IMR-90 (cell line): ENCODE data around the gene NETO2. TPM values are rescaled to one million over a fixed set of nuclear protein-coding genes. Genes with fewer than 3 reads are reported as not detected.
"Not testable (repeated sequence)": the region's sequence is repeated elsewhere in the genome, so short reads cannot be mapped to it uniquely, and the experiment has no call there.

ENCODE experiments used
- ATAC-seq: fragments of 200-7000 bp; cut with Tn5 transposase; 2 replicates; pipeline ENCODE4 v1.9.1; 2020; ENCODE audit warnings: low read depth, mild to moderate bottlenecking, moderate library complexity
- BruUV-seq: library from RNA; stranded (reverse); fragments of 400-500 nt; replicated peaks from 2 replicates; lab custom pipeline; 2021; lab: Mats Ljungman, UMichigan
- CTCF ChIA-PET: fragments of 300-600 bp; formaldehyde crosslinking; extraction: SDS; loops from one replicate; lab custom pipeline; 2021; ENCODE audit warnings: antibody characterized with exemption; lab: Yijun Ruan, JAX
- POLR2A ChIA-PET: fragments of 300-600 bp; sonication (Branson Sonifier 250); formaldehyde crosslinking; loops from one replicate; lab custom pipeline; 2022; ENCODE audit warnings: antibody characterized with exemption; ENCODE audit not compliant: unreplicated experiment; lab: Charles Lee
- DNase-seq: peaks from one replicate; pipeline ENCODE4 v3.0.0; 2013
- H2AFZ ChIP-seq: replicated peaks from 2 replicates; pipeline ENCODE3; 2013; ENCODE audit warnings: low read length, mild to moderate bottlenecking; ENCODE audit not compliant: poor library complexity
- H2AK5ac ChIP-seq: 2 replicates; pipeline ENCODE4 v1.6.1; 2013; ENCODE audit warnings: low read depth, low read length, inconsistent platforms
- H2AK9ac ChIP-seq: replicated peaks from 2 replicates; pipeline ENCODE3; 2013; ENCODE audit warnings: mild to moderate bottlenecking, low read depth, low read length, moderate library complexity; ENCODE audit not compliant: poor library complexity
- H2BK120ac ChIP-seq: 2 replicates; pipeline ENCODE4 v1.6.1; 2013; ENCODE audit warnings: low read depth, low read length, inconsistent platforms
- H2BK15ac ChIP-seq: 3 replicates; pipeline ENCODE4 v1.6.1; 2013; ENCODE audit warnings: low read depth, low read length, inconsistent platforms
- H2BK20ac ChIP-seq: 2 replicates; pipeline ENCODE4 v1.6.1; 2013; ENCODE audit warnings: low read depth, mild to moderate bottlenecking, inconsistent platforms, low read length, moderate library complexity
- H2BK5ac ChIP-seq: 2 replicates; pipeline ENCODE4 v1.6.1; 2013; ENCODE audit warnings: mild to moderate bottlenecking, low read depth, low read length, inconsistent platforms; ENCODE audit not compliant: poor library complexity, severe bottlenecking
- H3K14ac ChIP-seq: replicated peaks from 2 replicates; pipeline ENCODE4 v1.6.1; 2013; ENCODE audit warnings: low read depth, low read length, inconsistent platforms
- H3K18ac ChIP-seq: 2 replicates; pipeline ENCODE4 v1.6.1; 2013; ENCODE audit warnings: low read depth, low read length, control low read depth
- H3K23ac ChIP-seq: 2 replicates; pipeline ENCODE4 v1.6.1; 2013; ENCODE audit warnings: low read depth, low read length, inconsistent platforms
- H3K27ac ChIP-seq: 2 replicates; pipeline ENCODE4 v1.5.1; 2013; ENCODE audit warnings: mild to moderate bottlenecking, control low read depth, low read length; ENCODE audit not compliant: insufficient read depth
- H3K27me3 ChIP-seq: 2 replicates; pipeline ENCODE4 v1.6.1; 2013; ENCODE audit warnings: low read length; ENCODE audit not compliant: control insufficient read depth, insufficient read depth
- H3K36me3 ChIP-seq: 2 replicates; pipeline ENCODE4 v1.6.1; 2013; ENCODE audit warnings: low read length, mixed read lengths; ENCODE audit not compliant: control insufficient read depth, insufficient read depth
- H3K4ac ChIP-seq: 2 replicates; pipeline ENCODE4 v1.6.1; 2013; ENCODE audit warnings: low read depth, low read length, inconsistent platforms
- H3K4me1 ChIP-seq: 2 replicates; pipeline ENCODE4 v1.6.1; 2013; ENCODE audit warnings: low read length, mixed read lengths; ENCODE audit not compliant: control insufficient read depth, insufficient read depth
- H3K4me2 ChIP-seq: 2 replicates; pipeline ENCODE4 v1.6.1; 2013; ENCODE audit warnings: low read depth, mild to moderate bottlenecking, control low read depth, low read length, moderate library complexity
- H3K4me3 ChIP-seq: 2 replicates; pipeline ENCODE4 v1.5.1; 2013; ENCODE audit warnings: low read depth, mild to moderate bottlenecking, control low read depth, low read length, moderate library complexity; ENCODE audit not compliant: insufficient read depth
- H3K56ac ChIP-seq: 2 replicates; pipeline ENCODE4 v1.6.1; 2013; ENCODE audit warnings: low read length, inconsistent platforms; ENCODE audit not compliant: insufficient read depth; ENCODE audit errors: extremely low read depth
- H3K79me1 ChIP-seq, 2 experiments: 2 replicates each; pipeline ENCODE4 v1.6.1; 2013; ENCODE audit warnings: low read length in 2 of 2, inconsistent platforms in 1 of 2, low read depth in 1 of 2
- H3K9ac ChIP-seq: 2 replicates; pipeline ENCODE4 v1.6.1; 2013; ENCODE audit warnings: low read depth, low read length, control low read depth
- H3K9me1 ChIP-seq: 2 replicates; pipeline ENCODE4 v1.6.1; 2013; ENCODE audit warnings: low read length, inconsistent platforms; ENCODE audit not compliant: insufficient read depth
- H3K9me3 ChIP-seq: 2 replicates; pipeline ENCODE4 v1.6.1; 2013; ENCODE audit warnings: low read length; ENCODE audit not compliant: control insufficient read depth, insufficient read depth
- H4K20me1 ChIP-seq: 2 replicates; pipeline ENCODE4 v1.6.1; 2013; ENCODE audit warnings: low read length, inconsistent platforms; ENCODE audit not compliant: insufficient read depth
- H4K5ac ChIP-seq: 2 replicates; pipeline ENCODE4 v1.6.1; 2013; ENCODE audit warnings: mild to moderate bottlenecking, low read depth, low read length, control low read depth
- H4K8ac ChIP-seq, 2 experiments: 2 replicates each; pipeline ENCODE4 v1.6.1; 2013; ENCODE audit warnings: low read depth in 2 of 2, low read length in 2 of 2, control low read depth in 1 of 2, inconsistent platforms in 1 of 2
- H4K91ac ChIP-seq: 2 replicates; pipeline ENCODE4 v1.6.1; 2013; ENCODE audit warnings: low read depth, low read length, inconsistent platforms; ENCODE audit not compliant: insufficient read depth
- CEBPB ChIP-seq: IDR thresholded peaks from 2 replicates; pipeline ENCODE4 v1.6.1; 2012; ENCODE audit warnings: low read depth, low read length, improper control_type of control experiment
- MXI1 ChIP-seq: IDR thresholded peaks from 2 replicates; pipeline ENCODE4 v1.6.1; 2012; ENCODE audit warnings: low read depth, mild to moderate bottlenecking, low read length, moderate library complexity, borderline replicate concordance
- NFE2L2 ChIP-seq: fragments of 150-350 bp; IDR thresholded peaks from 2 replicates; pipeline ENCODE4 v1.6.1; 2016; ENCODE audit warnings: low read depth, mild to moderate bottlenecking, low read length
- WGBS, 2 experiments: methylation state at CpG; one replicate each; pipeline versions ENCODE4 v1.1.5 to v1.1.7; 2013; ENCODE audit warnings: missing lambda C conversion rate in 2 of 2; ENCODE audit not compliant: insufficient read length in 1 of 2; ENCODE audit errors: extremely low coverage in 2 of 2; 5-methylcytosine and 5-hydroxymethylcytosine counted together
- dilution Hi-C: fragments of 300-500 bp; cut with HindIII; formaldehyde crosslinking; loops from one replicate; pipeline ENCODE4 v1.14.3; 2018; ENCODE audit warnings: low sequenced_read_pairs; ENCODE audit not compliant: unreplicated experiment
- in situ Hi-C: fragments of 300-500 bp; cut with MboI; formaldehyde crosslinking; loops from 3 replicates; pipeline ENCODE4 v1.14.3; 2019; ENCODE audit warnings: low sequenced_read_pairs, inconsistent platforms, mixed read lengths
- intact Hi-C: fragments of 100-400 bp; cut with micrococcal nuclease; formaldehyde crosslinking; loops from 2 replicates; pipeline ENCODE4 v1.10.0; 2022
- polyA plus RNA-seq, 3 experiments: library from polyadenylated mRNA; depleted of rRNA; stranded (reverse); fragments of >200 nt; gene quantifications; 2 replicates each; pipeline ENCODE4 v1.2.3, GENCODE V29; 2012; ENCODE audit warnings: low replicate concordance in 1 of 3
- total RNA-seq: library from RNA; depleted of rRNA; stranded (reverse); fragments of >200 nt; gene quantifications from 2 replicates; pipeline ENCODE4 v1.2.3, GENCODE V29; 2012
- TF ChIP-seq, protein P1 (sequence below): fragments of 150-350 bp; IDR thresholded peaks from 2 replicates; pipeline ENCODE4 v1.6.1; 2017; ENCODE audit warnings: mild to moderate bottlenecking, antibody characterized with exemption, low read length, low read depth

The NETO2 gene
- total and polyA plus RNA-seq, 2 of the 4 experiments (the other 2 are of a cell fraction): 38.5 to 39.3 TPM

DNA sequence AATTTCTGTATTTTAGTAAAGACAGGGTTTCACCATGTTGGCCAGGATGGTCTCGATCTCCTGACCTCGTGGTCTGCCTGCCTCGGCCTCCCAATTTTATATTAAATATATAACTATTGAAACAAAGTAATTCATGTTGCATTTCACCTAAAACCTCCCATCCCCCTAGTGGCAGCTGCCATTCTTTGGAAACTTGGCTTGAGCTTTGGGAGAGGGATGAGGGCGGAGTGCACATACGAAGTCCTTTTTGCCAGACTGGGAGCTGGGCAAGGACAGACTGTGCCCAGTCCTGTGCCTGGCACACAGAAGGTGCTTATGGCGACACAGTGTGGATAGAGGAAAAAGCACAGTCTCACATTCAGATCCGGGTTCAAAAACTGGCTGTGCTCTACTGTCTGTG lies 83.8 kb downstream of the NETO2 start:
- Histone ChIP-seq H2AFZ (no peak overlapping the region), H3K9me1 (no peaks in the 10 kb centered on the region), H2BK20ac (no peak overlapping the region), H3K4me3 (no peak overlapping the region), H3K4me2 (no peak overlapping the region), H3K36me3 (no peaks in the 10 kb centered on the region), H3K18ac (no peak overlapping the region), H2BK120ac (no peak overlapping the region), H3K9me3 (no peaks in the 10 kb centered on the region), H3K27me3 (peaks cover 8% of the 10 kb centered on the region), H4K5ac (no peak overlapping the region), H3K56ac (no peak overlapping the region), H2AK5ac (no peak overlapping the region), H2BK5ac (no peak overlapping the region), H4K20me1 (no peaks in the 10 kb centered on the region), H3K23ac (no peak overlapping the region), H3K79me1 (no peaks in the 10 kb centered on the region), H3K4ac (no peak overlapping the region), H4K91ac (no peak overlapping the region), H3K14ac (no peak overlapping the region), H3K4me1 (no peaks in the 10 kb centered on the region), H3K9ac (no peak overlapping the region), H4K8ac (no peak overlapping the region), H2AK9ac (no peak overlapping the region), H3K27ac (no peak overlapping the region), H2BK15ac (no peak overlapping the region)
- no peak for ATAC-seq
- TF ChIP-seq, protein P1, sequence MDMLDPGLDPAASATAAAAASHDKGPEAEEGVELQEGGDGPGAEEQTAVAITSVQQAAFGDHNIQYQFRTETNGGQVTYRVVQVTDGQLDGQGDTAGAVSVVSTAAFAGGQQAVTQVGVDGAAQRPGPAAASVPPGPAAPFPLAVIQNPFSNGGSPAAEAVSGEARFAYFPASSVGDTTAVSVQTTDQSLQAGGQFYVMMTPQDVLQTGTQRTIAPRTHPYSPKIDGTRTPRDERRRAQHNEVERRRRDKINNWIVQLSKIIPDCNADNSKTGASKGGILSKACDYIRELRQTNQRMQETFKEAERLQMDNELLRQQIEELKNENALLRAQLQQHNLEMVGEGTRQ: no peak
- no peak for TF ChIP-seq CEBPB
- TF ChIP-seq MXI1: no peak
- no peak for TF ChIP-seq NFE2L2
- in situ Hi-C loops: no loop called here
- ChIA-PET CTCF (interaction anchor here (0.8 to 1.4 kb wide), 2 partner anchors 9 to 403 kb away, joined by 3 read pairs; no protein-coding TSS in a partner anchor), POLR2A (no interaction called here)
- dilution Hi-C loops: no loop called here
- BruUV-seq: no TSS peak
- 81% methylated on average over 3 of the region's 7 CpGs; no CpG with 5 or more reads in 1 of the 2 experiments for WGBS, 2 experiments
- intact Hi-C loops: no loop called here
- DNase-seq: no peak

DNA sequence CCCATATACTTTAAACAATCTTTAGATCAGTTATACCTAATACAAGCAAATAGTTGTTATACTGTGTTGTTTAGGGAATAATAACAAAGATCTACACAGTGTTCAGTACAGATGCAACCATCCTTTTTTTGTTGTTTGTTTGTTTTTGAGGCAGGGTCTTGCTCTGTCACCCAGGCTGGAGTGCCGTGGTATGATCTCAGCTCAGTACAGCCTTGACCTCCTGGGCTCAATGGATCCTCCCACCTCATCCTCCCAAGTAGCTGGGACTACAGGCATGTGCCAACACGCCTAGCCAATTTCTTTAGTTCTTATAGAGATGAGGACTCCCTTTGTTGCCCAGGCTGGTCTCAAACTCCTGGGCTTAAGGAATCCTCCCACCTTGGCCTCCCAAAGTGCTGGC lies 84.6 kb downstream of the NETO2 start:
- H2AK9ac ChIP-seq, H3K9me1 ChIP-seq, H2AK5ac ChIP-seq, H3K36me3 ChIP-seq, H3K27ac ChIP-seq, POLR2A ChIA-PET, H3K18ac ChIP-seq, H2AFZ ChIP-seq, H4K5ac ChIP-seq, DNase-seq, intact Hi-C loops, H3K4ac ChIP-seq, H3K23ac ChIP-seq, H2BK120ac ChIP-seq, H3K79me1 ChIP-seq, dilution Hi-C loops, H3K27me3 ChIP-seq, H3K56ac ChIP-seq, H3K9ac ChIP-seq, H4K20me1 ChIP-seq, H4K91ac ChIP-seq, H3K14ac ChIP-seq, in situ Hi-C loops, H2BK5ac ChIP-seq, BruUV-seq, H2BK20ac ChIP-seq, H3K4me2 ChIP-seq, ATAC-seq, H3K4me1 ChIP-seq, H3K9me3 ChIP-seq, H2BK15ac ChIP-seq, H4K8ac ChIP-seq, H3K4me3 ChIP-seq: not testable (repeated sequence)
- CTCF ChIA-PET: interaction anchor here (1.4 kb wide), 1 partner anchor 9 kb away, joined by 3 read pairs; no protein-coding TSS in a partner anchor
- WGBS, 2 experiments: 80% methylated on average over 2 of the region's 2 CpGs; no CpG with 5 or more reads in 1 of the 2 experiments
